Bone marrow (tissue), 2 donors: ENCODE measurements around the gene ANKRD11.
"Not testable (repeated sequence)": the region's sequence is repeated elsewhere in the genome, so short reads cannot be mapped to it uniquely, and the experiment has no call there.

ENCODE experiments used
- DNase-seq, 2 donors: peaks; one replicate each; lab custom pipeline; 2025; lab: John Stamatoyannopoulos, UW

ANKRD11 gene

GRCh38 chr16:89280546-89281188 is 209.7 kb downstream of the ANKRD11 start:
- DNase-seq, result no peak

DNA sequence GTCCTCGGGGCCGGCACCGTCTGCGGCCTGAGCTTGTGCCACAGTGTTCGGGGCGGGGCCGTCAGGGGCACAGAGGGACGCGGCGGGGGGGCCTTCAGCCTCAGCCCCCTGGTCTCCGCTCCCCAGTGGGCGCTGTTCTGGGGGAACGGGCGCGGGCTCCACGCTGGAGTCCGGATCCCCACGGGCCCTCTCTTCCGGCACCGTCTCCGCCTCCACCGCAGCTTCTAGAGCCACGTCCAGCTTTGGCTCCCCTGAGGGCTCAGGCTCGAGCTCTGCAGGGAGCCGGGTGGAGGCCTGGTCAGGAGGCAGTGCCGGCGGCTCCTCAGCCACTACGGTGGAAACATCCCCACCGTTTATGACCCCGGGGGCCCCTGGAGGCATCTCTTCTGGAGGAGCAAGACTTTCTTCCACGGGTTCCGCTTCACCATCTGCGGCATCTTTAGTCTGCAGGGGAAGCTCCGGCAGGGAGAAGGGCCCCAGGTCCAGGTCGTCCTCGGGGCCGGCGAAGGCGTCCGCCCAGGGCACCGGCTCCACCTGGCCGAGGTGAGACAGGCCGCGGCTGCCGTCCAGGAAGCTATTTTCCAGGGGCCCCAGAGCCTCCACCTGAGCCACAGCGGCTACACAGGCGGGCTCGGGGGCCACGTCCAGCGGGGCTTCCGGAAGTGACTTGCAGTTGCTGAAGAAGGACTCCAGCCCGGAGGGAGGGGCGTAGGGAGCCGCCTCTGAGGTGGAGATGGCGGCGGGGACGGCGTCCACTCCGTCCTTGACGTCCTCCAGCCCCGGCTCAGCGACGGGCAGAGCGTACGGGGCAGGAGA is 210.5 kb downstream of the ANKRD11 start:
- no peak for DNase-seq

GRCh38 chr16:89278441-89279240 is 211.7 kb downstream of the ANKRD11 start:
- DNase-seq, result no peak

DNA sequence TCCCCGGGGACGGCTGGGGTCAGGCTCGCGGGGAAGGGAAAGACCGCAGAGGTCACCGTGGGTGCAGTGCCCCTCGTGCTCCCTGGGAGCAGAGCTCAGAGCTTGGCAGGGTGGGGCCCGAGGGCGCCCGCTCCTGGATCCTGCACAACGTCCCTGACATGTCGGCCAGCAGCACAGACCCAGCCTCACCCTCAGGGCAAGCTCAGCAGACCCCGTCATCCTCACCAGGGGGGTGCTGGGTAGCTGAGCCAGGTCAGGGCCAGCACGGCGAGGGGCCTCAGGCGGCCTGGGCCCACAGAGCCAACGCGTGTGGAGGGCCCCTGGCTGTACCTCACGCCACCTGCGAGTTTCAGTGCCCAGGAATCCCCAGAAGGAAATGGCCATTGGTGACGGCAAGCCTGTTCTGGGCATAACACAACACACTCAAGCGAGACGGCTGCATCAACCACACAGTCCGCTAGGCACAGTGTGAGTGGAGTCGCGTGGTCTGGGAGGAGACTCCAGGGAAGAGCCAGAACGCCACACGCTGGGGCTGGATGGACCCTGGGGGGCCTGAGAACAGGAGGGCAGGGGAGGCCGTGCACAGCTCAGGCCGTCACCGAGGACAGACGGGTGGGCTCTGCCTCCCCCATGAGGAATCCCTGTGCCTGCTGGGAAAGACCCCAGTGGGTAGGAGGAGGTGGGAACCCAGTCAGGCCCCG is 212.6 kb downstream of the ANKRD11 start:
- DNase-seq, result no peak

DNA sequence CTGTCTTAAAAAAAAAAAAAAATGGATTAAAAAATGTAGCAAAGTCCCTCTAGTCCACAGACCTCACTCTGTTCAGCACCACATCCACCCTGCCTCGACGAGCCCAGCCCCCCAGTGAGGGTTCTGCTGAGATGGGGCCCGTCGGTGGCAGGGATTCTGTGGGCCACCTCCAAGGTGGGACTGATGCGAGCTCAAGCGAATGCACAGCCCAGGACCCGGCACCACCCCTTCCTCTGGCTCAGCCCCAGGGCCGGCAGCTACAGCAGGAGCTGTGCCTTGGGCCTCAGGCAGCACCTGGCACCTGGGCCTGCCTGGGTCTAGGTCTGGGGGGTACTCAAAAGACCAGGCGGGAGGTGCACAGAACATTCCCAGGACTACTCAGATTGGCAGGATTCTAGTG is 213.3 kb downstream of the ANKRD11 start:
- no peak for DNase-seq

GRCh38 chr16:89275837-89276720 is 214.3 kb downstream of the ANKRD11 start:
- no peak for DNase-seq

GRCh38 chr16:89275284-89275584 is 215.1 kb downstream of the ANKRD11 start:
- DNase-seq, result no peak

DNA sequence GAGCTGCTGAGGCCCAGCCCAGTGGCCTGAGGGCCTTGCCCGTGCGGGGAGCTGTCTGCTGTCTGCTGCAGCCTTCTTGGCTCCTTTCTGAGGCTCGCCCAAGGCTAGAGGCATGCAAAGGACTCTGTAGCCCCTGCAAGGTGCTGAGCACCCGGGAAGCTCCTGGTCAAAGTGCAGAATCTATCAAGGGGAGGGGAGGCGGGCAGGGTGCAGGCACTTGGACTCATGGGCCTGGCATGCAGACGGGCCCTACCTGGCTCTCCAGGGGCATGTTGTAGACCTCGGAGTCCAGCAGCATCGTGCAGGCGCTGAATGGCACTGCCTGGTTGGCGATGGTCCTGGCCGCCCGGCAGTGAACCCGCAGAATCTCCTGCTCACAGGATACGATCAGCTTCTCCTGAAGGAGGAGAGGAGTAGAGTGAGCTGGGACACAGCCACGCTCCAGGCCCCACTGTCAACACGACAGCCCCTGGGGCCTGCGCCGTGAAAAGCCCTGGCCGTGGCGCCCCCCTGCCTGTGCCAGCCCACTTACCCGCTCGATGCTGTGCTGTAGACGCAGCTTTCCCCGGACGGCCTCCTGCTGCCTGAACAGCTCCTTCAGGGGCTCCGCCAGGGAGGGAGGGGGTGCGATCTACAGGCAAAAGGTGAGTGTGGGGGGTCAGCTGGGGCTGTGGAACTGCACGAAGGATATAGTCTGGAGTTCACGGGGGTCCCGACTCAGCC is 215.6 kb downstream of the ANKRD11 start:
- no peak for DNase-seq

- no peak for DNase-seq
These were observed 216.5 kb downstream of the ANKRD11 start for GRCh38 chr16:89273741-89274472.

GRCh38 chr16:89272631-89273030 is 217.7 kb downstream of the ANKRD11 start:
- DNase-seq, result no peak

DNA sequence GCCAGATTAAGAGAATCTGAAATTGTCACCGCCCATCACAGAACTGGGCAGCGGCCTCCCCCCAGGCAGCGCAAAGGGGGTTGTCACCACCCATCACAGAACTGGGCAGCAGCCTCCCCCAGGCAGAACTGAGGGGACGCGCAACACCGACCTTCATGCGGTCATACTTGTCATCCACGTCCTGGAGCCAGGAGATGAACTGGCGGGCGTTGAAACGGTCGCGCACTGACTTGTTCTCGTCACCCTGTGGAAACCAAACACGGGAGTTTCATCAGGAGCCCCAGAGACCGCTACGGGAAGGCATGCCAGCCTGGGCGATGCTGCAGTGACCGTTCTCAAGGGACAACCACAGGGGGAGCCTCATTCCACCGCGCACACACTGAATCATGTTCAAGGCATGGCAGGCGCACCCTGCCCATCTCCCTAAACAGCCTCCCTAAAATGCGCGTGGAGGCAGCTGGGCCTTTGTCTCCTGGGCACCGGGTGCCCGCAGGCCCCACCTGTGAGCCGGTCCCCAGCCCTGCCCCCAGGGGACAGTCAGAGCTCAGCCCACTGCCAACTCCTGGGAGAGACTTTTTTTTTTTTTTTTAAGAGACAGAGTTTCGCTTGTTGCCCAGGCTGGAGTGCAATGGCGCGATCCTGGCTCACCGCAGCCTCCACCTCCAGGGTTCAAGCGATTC is 219.6 kb downstream of the ANKRD11 start:
- no peak for DNase-seq

DNA sequence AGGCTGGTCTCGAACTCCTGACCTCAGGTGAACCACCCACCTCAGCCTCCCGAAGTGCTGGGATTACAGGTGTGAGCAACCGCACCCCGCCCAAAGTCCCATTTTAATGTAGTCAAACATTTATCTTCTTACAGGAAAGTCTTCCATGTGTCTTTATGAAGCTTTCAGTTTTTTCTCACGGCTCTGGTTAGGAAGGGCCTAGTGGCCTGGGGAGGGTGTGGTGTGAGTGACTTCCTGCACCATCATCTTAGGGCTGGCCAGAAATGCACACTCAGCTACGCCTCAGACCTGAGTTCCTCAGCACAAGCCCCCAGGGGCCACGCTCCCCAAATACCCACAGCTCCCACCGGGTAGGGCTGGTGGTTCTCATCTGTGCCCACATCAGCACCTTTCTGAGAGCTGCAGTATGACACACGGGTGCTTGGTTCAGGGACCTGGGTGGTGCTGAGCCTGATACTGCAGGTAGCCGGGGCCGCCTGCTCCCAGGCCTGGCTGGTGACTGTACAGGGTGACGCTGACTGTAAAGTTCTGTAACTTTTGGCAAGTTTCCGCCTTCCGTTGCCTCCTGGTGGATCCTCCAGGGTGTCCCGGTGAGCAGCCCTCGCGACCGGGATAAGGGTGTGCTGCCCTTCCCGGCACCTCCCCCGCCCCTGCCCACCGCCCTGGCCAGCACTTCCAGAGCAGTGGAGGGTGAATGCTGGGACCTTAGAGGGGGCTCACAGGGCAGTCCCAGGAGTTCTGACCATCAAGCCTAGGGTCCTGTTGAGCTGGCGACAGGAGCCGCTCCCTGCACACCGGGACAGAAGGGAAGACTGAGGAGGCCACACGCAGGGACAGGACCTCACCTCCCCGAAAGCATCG is 220.3 kb downstream of the ANKRD11 start:
- no peak for DNase-seq

DNA sequence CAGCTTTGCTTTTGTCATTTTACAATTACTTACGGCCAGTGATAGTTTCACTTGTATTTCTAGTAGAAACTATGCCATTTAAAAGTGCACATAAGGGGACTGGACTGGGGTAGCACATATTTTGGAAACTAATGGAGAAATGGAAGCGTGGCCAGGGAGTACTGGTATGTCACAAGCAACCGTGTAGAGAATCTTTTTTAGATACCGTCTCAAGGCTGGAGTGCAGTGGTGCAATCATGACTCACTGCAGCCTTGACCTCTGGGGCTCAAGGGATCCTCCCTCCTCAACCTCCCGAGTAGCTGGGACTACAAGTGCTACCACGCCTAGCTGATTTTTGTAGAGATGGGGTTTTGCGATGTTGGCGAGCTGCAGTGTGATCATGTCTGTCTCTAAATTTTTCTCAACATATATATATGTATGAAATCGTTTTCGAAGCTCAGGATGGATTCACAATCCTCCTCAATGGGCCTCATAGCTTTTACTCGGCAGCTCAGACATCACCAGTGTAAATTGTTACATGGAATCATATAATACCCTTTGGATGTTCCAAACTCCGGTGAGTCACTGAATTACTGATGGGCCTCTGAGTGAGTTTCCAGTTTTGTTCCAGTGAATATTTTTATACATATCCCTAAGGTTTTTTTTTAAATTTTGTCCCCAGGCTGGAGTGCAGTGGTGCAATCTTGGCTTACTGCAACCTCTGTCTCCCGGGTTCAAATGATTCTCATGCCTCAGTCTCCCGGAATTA is 221.2 kb downstream of the ANKRD11 start:
- DNase-seq, result no peak

DNA sequence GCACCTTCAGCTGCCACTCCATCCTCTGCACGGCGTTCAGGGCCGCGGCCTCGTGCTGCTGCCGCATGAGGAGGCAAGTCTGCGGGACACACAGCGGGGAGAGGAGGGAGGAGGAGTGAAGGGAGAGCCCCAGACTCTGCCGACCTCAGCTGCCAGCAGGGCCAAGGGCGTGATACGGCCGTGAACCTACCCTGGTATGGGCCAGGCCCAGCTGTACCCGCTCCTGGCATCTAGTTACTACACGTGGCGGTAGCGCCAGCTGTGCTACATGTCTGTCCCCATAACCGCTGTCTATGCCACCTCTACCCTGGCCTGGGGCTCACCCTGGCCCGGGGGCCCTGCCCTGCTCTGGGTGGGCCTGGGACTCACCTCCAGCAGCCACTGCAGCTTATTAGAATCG is 221.8 kb downstream of the ANKRD11 start:
- DNase-seq, result no peak

DNA sequence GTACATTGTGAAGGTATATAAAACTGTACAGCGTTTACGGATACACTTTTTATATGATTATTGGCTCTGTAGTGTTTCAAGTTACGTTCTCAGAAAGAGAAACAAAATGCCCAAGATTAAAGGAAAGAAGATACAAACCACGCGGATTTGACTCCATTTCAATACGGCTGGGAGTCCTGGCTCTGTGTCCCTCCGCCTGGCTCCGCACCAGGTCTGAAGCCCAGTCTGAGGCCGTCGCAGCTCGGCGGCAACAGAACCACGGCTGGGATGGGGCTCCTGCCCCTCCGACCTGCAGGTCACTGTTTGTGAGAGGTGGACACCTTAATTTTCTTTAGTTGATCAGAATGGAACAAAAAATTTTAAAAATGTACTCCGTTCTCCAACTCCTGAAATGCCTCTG is 222.6 kb downstream of the ANKRD11 start:
- DNase-seq, result not testable (repeated sequence)

DNA sequence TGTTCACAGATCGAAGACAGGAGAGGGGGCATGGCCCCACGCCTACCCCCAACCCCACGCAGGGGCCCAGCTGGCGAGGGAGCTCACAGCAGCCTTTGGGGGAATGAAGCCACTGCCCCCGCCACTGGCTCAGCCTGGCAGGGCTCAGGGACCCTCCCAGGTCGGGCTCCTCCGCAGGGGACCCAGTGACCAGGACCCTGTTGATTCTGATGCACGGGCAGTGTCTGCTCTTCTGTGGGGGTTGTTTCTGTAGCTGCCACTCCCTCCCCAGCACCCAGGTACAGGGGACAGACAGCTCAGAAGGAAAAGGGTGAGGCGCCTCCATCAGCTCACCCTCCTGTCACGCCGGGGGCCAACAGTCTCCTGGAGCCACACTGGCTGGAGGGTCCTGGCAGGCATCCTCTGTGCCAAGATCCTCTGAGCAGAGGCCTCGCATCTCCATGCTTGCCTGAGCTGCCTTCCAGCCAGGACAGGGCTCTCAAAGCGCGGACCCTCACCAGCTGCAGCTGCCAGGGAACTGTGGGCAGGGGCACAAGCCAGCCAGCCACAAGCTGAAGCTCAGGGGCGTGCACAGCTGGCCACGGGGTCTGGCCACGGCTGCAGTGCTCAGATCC is 223.7 kb downstream of the ANKRD11 start:
- no peak for DNase-seq

DNA sequence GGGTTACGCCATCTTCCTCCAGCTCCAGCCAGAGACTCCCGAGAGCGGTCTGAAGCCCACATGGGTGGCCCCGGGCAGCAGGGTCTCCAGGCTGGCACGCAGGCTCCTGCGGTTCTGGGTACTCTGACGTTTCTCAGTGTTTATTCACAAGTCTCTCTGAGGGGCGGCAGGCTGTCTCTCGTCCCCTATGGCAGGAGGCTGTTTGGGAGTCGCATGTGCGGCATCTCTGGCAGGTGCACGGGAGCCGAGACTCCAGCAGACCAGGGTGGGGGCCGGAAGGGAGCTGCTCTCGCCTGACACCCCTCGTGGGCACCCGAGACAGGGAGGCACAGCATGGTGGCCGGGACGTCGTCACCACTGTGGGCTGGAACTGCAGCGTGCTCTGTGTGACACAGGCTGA is 224.7 kb downstream of the ANKRD11 start:
- DNase-seq, result no peak
